Calu3 (cell line): ENCODE data around the gene ELL. TPM values are rescaled to one million over a fixed set of nuclear protein-coding genes. Genes with fewer than 3 reads are reported as not detected.

Source experiments
- BruUV-seq: library from RNA; stranded (reverse); fragments of 400-500 nt; replicated peaks from 2 replicates; lab custom pipeline; 2021; lab: Mats Ljungman, UMichigan
- CTCF ChIA-PET: fragments of 300-600 bp; sonication (Branson Sonifier 250); formaldehyde crosslinking; loops from one replicate; lab custom pipeline; 2022; ENCODE audit warnings: antibody characterized with exemption; lab: Charles Lee
- DNase-seq: peaks from one replicate; pipeline ENCODE4 v3.0.0; 2022
- H3K27ac Mint-ChIP-seq: one replicate; pipeline ENCODE4 v1.8.0; 2022; ENCODE audit warnings: mixed read lengths; ENCODE audit not compliant: unreplicated experiment
- H3K27me3 Mint-ChIP-seq: one replicate; pipeline ENCODE4 v1.8.0; 2022; ENCODE audit warnings: mixed read lengths; ENCODE audit not compliant: unreplicated experiment
- H3K36me3 Mint-ChIP-seq: one replicate; pipeline ENCODE4 v1.8.0; 2022; ENCODE audit warnings: mild to moderate bottlenecking, moderate library complexity, mixed read lengths; ENCODE audit not compliant: insufficient read depth, unreplicated experiment
- H3K4me1 Mint-ChIP-seq: one replicate; pipeline ENCODE4 v1.8.0; 2022; ENCODE audit warnings: mild to moderate bottlenecking, low read depth, mixed read lengths; ENCODE audit not compliant: unreplicated experiment
- H3K4me3 Mint-ChIP-seq: one replicate; pipeline ENCODE4 v1.8.0; 2022; ENCODE audit warnings: mild to moderate bottlenecking, low read depth, moderate library complexity, mixed read lengths; ENCODE audit not compliant: unreplicated experiment
- H3K9me3 Mint-ChIP-seq: one replicate; pipeline ENCODE4 v1.8.0; 2022; ENCODE audit warnings: low read depth, mixed read lengths; ENCODE audit not compliant: unreplicated experiment
- intact Hi-C: fragments of 100-400 bp; cut with micrococcal nuclease; formaldehyde crosslinking; loops from one replicate; pipeline ENCODE4 v1.10.0; 2022; ENCODE audit not compliant: unreplicated experiment
- total RNA-seq: library from RNA; stranded (reverse); gene quantifications from 2 replicates; pipeline ENCODE4 v1.2.3, GENCODE V29; 2022
- TF ChIP-seq, protein P1 (sequence below): fragments of 200-600 bp; IDR thresholded peaks from one replicate; pipeline ENCODE4 v1.8.0; 2022; ENCODE audit warnings: antibody characterized with exemption; ENCODE audit not compliant: unreplicated experiment

ELL gene
- total RNA-seq, 1 experiment from 2014 or later: 11.0 TPM

DNA sequence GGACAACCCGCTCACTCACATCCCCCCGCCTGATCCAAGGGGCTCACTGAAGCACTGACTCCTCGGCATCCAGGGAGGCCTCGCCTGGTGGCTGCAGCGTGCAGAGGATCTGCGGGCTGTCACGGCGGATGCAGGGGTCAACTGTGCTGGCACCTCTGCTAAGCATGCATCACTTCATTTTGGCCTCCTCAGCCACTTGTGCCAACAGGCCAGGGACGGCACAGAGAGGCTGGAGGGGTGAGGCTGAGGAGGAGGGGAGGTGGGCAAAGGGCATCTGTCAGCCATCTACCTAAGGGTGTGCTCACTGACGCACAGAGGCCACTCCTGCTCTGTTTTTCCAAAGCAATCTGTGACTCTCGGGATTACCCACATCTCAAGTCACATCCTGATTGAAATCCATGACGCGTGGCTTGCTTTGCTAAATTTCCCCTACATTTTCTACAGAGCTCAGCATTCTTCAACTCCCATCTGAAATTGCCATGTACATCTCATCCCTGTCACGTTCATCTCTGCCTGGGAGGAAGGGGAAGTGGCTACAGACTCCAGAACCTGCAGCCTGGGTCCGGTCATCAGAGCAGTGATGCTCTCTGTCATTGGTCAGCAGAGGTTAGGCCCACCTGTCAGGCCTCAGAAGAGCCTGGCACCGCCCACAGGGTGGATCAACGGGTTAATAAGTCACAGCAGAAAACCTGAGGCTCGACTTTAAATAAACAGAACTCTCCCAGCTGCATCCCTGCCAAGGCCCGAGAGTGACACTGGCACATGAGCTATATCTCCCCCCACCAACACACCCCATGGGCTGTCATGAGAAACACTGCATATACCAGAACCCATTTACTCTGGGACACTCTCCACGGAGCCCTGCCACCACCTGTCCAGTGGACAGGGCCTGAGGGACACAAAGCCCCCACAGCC lies 17.6 kb downstream of the ELL start:
- Mint-ChIP-seq H3K4me1 (peaks cover 42% of the 10 kb centered on the region), H3K27ac (no peak overlapping the region), H3K27me3 (no peaks in the 10 kb centered on the region), H3K9me3 (no peaks in the 10 kb centered on the region), H3K4me3 (peak overlapping the region; percentile 7), H3K36me3 (peaks cover 12% of the 10 kb centered on the region)
- no TSS peak for BruUV-seq
- DNase-seq: peak; percentile 53
- TF ChIP-seq, protein P1, sequence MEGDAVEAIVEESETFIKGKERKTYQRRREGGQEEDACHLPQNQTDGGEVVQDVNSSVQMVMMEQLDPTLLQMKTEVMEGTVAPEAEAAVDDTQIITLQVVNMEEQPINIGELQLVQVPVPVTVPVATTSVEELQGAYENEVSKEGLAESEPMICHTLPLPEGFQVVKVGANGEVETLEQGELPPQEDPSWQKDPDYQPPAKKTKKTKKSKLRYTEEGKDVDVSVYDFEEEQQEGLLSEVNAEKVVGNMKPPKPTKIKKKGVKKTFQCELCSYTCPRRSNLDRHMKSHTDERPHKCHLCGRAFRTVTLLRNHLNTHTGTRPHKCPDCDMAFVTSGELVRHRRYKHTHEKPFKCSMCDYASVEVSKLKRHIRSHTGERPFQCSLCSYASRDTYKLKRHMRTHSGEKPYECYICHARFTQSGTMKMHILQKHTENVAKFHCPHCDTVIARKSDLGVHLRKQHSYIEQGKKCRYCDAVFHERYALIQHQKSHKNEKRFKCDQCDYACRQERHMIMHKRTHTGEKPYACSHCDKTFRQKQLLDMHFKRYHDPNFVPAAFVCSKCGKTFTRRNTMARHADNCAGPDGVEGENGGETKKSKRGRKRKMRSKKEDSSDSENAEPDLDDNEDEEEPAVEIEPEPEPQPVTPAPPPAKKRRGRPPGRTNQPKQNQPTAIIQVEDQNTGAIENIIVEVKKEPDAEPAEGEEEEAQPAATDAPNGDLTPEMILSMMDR: no peak
- intact Hi-C loops: no loop called here
- CTCF ChIA-PET: interaction anchor here (1.1 kb wide), 1 partner anchor 328 kb away, joined by 3 read pairs; the partner anchor contains the start of gene UPF1

DNA sequence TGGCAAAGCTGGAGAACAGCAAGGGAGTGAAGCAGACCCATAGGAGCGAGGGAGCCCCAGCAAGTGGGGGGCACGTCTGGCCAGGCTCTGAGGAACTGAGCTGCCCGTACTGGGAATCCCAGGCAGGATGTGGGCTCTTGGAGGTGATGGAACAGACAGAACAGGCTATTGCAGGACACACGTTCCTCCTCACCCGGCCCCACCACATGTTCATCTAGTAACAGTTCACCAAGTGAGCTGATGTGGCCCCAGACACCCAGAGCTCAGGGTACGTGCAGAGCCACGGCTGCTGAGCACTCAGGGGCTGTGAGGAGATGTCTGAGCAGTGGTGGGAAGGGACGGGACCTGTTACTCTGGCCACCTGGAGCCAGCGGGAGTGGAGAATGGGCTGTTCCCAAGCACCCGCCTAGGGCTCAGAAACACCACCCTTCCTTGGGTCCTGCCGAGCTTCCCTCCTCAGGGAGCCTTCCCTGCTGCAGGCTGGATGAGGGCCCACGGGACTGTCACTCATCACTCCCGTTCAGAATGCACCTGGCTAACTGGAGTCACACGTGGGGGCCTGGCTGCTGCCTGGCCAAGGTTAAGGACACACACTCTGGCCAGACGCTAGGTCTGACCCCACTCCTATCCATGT lies 18.4 kb downstream of the ELL start:
- no TSS peak for BruUV-seq
- no peak overlapping the region for H3K4me3 Mint-ChIP-seq

DNA sequence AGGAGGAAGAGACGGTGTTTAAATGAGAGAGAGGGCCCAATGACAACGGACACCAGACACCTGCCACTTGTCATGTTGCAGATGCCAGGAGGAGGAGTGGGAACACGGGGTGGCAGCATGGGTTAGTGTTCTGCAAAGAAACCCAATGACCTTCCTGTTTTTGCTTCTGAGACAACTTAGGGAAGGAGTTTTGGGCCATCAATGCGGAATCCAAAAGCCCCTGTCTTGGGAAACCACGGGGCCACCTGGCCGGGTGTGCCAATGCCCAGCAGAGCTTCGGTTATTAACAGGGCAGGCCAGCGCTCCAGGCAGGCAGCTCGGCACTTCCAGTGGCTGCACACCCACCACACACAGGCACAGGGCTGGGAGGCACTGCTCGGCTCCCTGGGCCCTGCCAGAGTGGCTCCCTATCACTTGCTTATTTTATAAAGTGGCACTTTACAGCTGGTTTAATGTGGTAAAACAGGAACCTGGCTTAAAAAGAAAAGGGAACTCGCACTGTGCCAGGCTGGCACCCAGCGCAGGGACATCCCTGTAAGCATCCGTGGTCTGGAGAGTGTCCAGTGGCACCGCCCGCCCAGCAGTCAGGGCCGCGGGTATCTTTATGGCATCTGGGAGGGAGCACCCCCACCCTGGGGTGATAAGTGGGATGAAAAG lies 19.1 kb downstream of the ELL start:
- H3K4me1 Mint-ChIP-seq: peaks cover 41% of the 10 kb centered on the region
- CTCF ChIA-PET: no interaction called here
- no peak overlapping the region for H3K27ac Mint-ChIP-seq
- no peak for DNase-seq
- H3K4me3 Mint-ChIP-seq: no peak overlapping the region
- TF ChIP-seq, protein P1: no peak
- intact Hi-C loops: no loop called here
- no peaks in the 10 kb centered on the region for H3K9me3 Mint-ChIP-seq
- no peaks in the 10 kb centered on the region for H3K27me3 Mint-ChIP-seq
- peaks cover 12% of the 10 kb centered on the region for H3K36me3 Mint-ChIP-seq
- no TSS peak for BruUV-seq

More for the DNA sequence above, 18.4 kb downstream of the ELL start:
- CTCF ChIA-PET: no interaction called here
- no peaks in the 10 kb centered on the region for H3K27me3 Mint-ChIP-seq
- no peak overlapping the region for H3K27ac Mint-ChIP-seq
- intact Hi-C loops: no loop called here
- no peak for DNase-seq
- no peaks in the 10 kb centered on the region for H3K9me3 Mint-ChIP-seq
- H3K4me1 Mint-ChIP-seq: peaks cover 42% of the 10 kb centered on the region
- TF ChIP-seq, protein P1: no peak
- peaks cover 12% of the 10 kb centered on the region for H3K36me3 Mint-ChIP-seq

DNA sequence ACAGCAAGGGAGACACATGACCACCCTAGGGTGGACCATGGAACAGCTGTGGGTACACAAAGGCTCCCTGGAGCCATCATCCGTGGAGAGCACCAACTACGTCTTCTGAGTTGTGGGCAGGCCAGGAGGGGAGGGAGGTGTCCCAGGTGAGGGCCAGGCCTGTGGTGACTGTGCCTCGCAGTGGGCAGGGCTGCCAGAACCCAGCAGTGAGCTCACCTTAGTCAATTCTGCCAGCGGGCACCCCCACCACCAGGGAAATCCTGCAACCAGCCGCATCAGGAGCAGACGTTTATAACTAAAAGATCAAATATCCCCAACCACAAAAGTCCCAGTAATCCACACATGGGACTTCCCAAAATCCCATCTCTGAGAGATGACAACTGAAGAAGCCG lies 19.6 kb downstream of the ELL start:
- no peaks in the 10 kb centered on the region for H3K9me3 Mint-ChIP-seq
- TF ChIP-seq, protein P1: no peak
- peaks cover 37% of the 10 kb centered on the region for H3K4me1 Mint-ChIP-seq
- intact Hi-C loops: no loop called here
- no peak for DNase-seq
- H3K27me3 Mint-ChIP-seq: no peaks in the 10 kb centered on the region
- no TSS peak for BruUV-seq
- no peak overlapping the region for H3K4me3 Mint-ChIP-seq
- peaks cover 13% of the 10 kb centered on the region for H3K36me3 Mint-ChIP-seq
- CTCF ChIA-PET: interaction anchor here (0.6 kb wide), 1 partner anchor 777 kb away, joined by 3 read pairs; no protein-coding TSS in a partner anchor
- H3K27ac Mint-ChIP-seq: no peak overlapping the region
